B cell (primary cell): ENCODE data around the gene RASD1. TPM values are rescaled to one million over a fixed set of nuclear protein-coding genes. Genes with fewer than 3 reads are reported as not detected.

Experiments used
- polyA plus RNA-seq: library from polyadenylated mRNA; depleted of rRNA; stranded (reverse); fragments of >200 nt; gene quantifications from 2 replicates; pipeline ENCODE4 v1.2.3, GENCODE V29; 2012
- small RNA-seq: library from RNA; depleted of rRNA; stranded (forward); fragments of <200 nt; gene quantifications from one replicate; pipeline ENCODE3, GENCODE V24; 2012; ENCODE audit warnings: low replicate concordance, low read depth; ENCODE audit not compliant: insufficient read length
- total RNA-seq, 2 donors: library from RNA; stranded (reverse); fragments of 120-200 nt in 1 of 2; gene quantifications; 1 replicate in 1 of 2; 2 replicates in 1 of 2; pipeline versions ENCODE4 v1.2.3 to v1.2.4, GENCODE V29; 2013 to 2022

The RASD1 gene
- total and polyA plus RNA-seq, 2 donors (not counting 1 experiment from before 2014, with no cell fraction given): 0.95 to 3.2 TPM

Small RNA genes within 50 kb of the gene (small RNA-seq; reads per million reads assigned to genes)
- gene RF00019: not detected

Other genes with a start within 250 kb of the RASD1 start
- 45.5 and 46.9 TPM in 2 replicates for gene COPS3, start 215.1 kb downstream of the RASD1 start, total RNA-seq
- 37.2 and 61.7 TPM in 2 replicates for gene COPS3, start 215.1 kb downstream of the RASD1 start, polyA plus RNA-seq
- gene NT5M, start 193.0 kb downstream of the RASD1 start, total RNA-seq: 0.46 and 0.47 TPM in 2 replicates
- gene NT5M, start 193.0 kb downstream of the RASD1 start, polyA plus RNA-seq: 0.40 and 0.76 TPM in 2 replicates
- gene MED9, start 19.4 kb downstream of the RASD1 start, total RNA-seq: 18.9 and 19.1 TPM in 2 replicates
- 11.6 and 13.8 TPM in 2 replicates for gene MED9, start 19.4 kb downstream of the RASD1 start, polyA plus RNA-seq
- gene PEMT, start 95.3 kb upstream of the RASD1 start, total RNA-seq: 9.0 and 10.7 TPM in 2 replicates
- 18.1 and 20.3 TPM in 2 replicates for gene PEMT, start 95.3 kb upstream of the RASD1 start, polyA plus RNA-seq
- 33.6 and 34.0 TPM in 2 replicates for gene RAI1, start 185.1 kb upstream of the RASD1 start, total RNA-seq
- gene RAI1, start 185.1 kb upstream of the RASD1 start, polyA plus RNA-seq: 3.7 and 4.7 TPM in 2 replicates